Measurements from ENCODE around the gene MGAT5.

The MGAT5 gene

DNA sequence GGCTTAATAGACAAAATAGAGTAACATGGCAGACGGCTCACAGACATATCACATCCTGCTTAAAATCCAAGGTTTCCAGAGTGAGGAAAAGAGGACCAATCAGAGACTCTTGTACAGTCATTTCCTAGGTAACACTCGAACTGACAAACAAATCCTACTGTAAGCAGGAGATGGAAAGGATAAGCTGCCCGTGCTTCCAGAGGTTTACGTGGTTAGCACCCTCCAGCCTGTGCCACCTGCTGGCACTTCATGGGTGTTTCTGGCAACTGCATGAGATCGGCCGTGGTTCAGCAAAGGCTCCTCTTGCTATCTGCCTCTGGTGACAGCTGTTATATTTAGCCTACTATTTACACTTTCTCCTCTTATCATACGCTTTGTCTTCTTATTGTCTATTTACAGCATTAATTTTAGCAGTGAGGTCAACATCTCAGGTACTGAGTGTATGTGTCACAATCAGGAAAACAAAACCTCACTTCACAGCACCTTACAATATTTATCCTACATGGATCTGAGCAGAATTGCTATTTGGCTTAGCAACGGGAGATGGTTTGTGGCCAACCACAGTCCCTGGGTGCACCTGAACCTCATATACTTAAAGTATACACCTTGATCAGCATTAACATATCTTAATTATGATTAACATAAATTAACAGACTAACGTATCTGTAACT, 238.0 kb downstream of the MGAT5 start:
- DNase-seq = peak in 7 of 42 donors; percentile 7 to 40 (median 16)
- intact Hi-C loops (cut with DNase I) = no loop called here

- intact Hi-C loops (cut with DNase I) = no loop called here
- DNase-seq = peak in 1 of 42 donors; percentile 1
These were observed 239.9 kb downstream of the MGAT5 start for GRCh38 chr2:134493797-134494196.

DNA sequence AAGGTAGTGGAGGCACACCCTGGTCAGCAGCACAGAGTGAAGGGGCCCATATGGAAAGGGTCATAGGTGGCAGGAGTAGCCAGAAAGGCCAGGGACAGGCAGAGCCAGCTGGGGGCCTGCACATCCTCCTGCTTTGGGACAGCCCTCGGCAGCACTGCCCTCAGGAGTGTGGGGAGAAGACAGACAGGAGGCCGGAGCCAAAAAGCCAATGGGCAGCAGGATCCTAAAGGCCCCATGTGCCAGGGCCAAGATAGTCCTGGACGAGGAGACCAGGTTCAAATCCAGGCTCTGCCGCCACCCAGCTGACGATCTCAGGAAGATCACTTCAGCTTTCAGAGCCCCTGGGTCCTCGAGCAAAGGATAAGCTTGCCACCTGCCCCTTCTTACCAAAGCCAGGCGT, 244.8 kb downstream of the MGAT5 start:
- intact Hi-C loops (cut with DNase I) = no loop called here
- peak in 1 of 42 donors; percentile 37 for DNase-seq

DNA sequence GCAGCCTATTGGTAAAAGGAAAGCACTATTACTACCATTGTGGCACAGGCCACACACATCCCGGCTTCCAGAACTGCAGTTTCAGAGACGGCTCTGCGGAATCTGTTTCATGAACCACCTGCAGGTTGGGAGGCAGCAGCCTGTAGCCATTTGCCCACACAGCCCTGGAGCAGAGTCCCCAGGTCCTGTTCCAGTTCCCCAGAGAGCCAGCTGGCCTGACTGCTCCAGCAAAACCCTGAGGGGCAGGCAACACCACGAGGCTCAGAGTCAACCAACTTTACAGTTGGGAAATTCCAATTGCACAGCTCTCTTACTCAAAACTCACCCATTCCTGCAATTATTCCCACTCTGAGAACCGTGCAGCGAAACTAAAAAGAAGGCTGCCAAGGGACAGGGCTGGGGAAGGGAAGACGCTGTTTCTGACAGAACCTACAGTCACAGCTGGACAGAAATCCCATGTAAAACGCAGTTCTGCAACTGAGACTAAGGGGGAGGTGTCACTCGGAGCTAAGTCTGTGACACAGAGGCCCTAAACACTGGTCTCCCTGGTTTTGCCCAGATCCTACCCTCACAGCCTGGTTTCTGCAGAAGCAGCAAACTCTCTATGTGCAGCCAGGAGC, 245.5 kb downstream of the MGAT5 start:
- no peak for DNase-seq
- intact Hi-C loops (cut with DNase I) = no loop called here

- no peak for DNase-seq
- intact Hi-C loops (cut with DNase I) = no loop called here
These were observed 246.5 kb downstream of the MGAT5 start for GRCh38 chr2:134500211-134500935.

DNA sequence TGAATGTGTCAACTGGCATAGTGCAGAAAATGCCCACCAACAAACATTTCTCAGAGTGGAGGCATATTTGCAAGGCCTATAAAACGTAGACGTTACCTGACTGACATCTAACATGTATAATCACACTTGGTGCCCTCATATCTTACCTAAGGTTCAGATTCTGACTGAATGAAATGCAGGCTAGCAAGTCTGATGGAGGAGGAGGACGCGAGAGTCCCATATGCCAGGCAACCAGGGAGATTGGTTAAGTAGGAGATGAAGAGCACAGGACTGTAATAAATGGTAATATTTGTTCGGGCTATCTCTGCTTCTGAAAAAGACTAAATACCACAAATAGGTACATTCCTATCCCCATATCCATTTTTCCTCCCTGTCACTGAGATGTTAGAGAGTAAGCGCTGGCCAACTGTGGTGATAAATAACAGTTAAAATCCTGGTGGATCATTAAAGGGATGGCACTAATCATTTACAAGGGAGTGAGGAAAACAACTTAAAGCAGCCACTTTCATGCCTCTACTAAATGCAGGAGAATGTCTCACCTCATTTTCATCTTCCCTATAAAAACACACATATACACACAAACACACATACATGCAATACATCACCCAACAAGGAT, 247.7 kb downstream of the MGAT5 start:
- intact Hi-C loops (cut with DNase I) = no loop called here
- no peak for DNase-seq

GRCh38 chr2:134502104-134502503, 248.2 kb downstream of the MGAT5 start:
- no peak for DNase-seq
- intact Hi-C loops (cut with DNase I) = no loop called here
